Thyroid gland (tissue), 4 donors: ENCODE measurements around the gene ATF7IP.

ENCODE experiments used
- CTCF ChIP-seq, 6 experiments: fragments of 200-600 bp in 3 of 6; fragments of 450-650 bp in 3 of 6; sonication (generic) in 3 of 6; IDR thresholded peaks; one replicate each; pipeline ENCODE4 v1.5.1; 2016 to 2019; ENCODE audit warnings: antibody characterized with exemption in 6 of 6, mild to moderate bottlenecking in 2 of 6, inconsistent platforms in 1 of 6, moderate library complexity in 1 of 6
- POLR2A ChIP-seq, 2 donors: fragments of 450-650 bp; IDR thresholded peaks; one replicate each; pipeline ENCODE4 v1.6.1; 2017; ENCODE audit warnings: antibody characterized with exemption in 2 of 2, mild to moderate bottlenecking in 2 of 2, moderate library complexity in 1 of 2

- TF ChIP-seq CTCF (IDR thresholded peaks at IDR 0.05) = no peak
- TF ChIP-seq POLR2A (IDR thresholded peaks at IDR 0.05) = no peak
Observed at GRCh38 chr12:14427929-14428328, 62.4 kb downstream of the ATF7IP start.
